Fibroblast of lung (primary cell): Measurements from ENCODE around the gene BZW1. TPM values are rescaled to one million over a fixed set of nuclear protein-coding genes. Genes with fewer than 3 reads are reported as not detected.

Source experiments
- DNase-seq, 2 donors: peaks; one replicate each; pipeline versions ENCODE4 v3.0.0 to v3.0.0-alpha.2; 2010; ENCODE audit warnings: low read depth in 2 of 2
- H2AFZ ChIP-seq: 2 replicates; pipeline ENCODE4 v1.5.1; 2012; ENCODE audit warnings: low read length, control low read depth, inconsistent platforms
- H3K27ac ChIP-seq: 2 replicates; pipeline ENCODE4 v1.5.1; 2011; ENCODE audit warnings: low read length, control low read depth; ENCODE audit not compliant: insufficient read depth
- H3K27me3 ChIP-seq: 2 replicates; pipeline ENCODE4 v1.5.1; 2011; ENCODE audit warnings: mild to moderate bottlenecking, low read length; ENCODE audit not compliant: control insufficient read depth, insufficient read depth
- H3K36me3 ChIP-seq: 2 replicates; pipeline ENCODE4 v1.5.1; 2011; ENCODE audit warnings: low read length; ENCODE audit not compliant: control insufficient read depth, insufficient read depth
- H3K4me1 ChIP-seq: 2 replicates; pipeline ENCODE4 v1.5.1; 2011; ENCODE audit warnings: low read length; ENCODE audit not compliant: control insufficient read depth, insufficient read depth; ENCODE audit errors: extremely low read depth
- H3K4me2 ChIP-seq: 2 replicates; pipeline ENCODE4 v1.5.1; 2011; ENCODE audit warnings: low read length, control low read depth; ENCODE audit not compliant: insufficient read depth; ENCODE audit errors: extremely low read depth
- H3K4me3 ChIP-seq, 4 experiments: fragments of 200-600 bp in 1 of 4; sonication (generic) in 1 of 4; replicated peaks in 1 of 4; 2 replicates each; pipeline ENCODE4 v1.5.1; 2011 to 2016; ENCODE audit warnings: low read length in 4 of 4, low read depth in 3 of 4, mild to moderate bottlenecking in 3 of 4, control low read depth in 2 of 4, inconsistent platforms in 1 of 4, mixed read lengths in 1 of 4; ENCODE audit not compliant: insufficient read depth in 1 of 4; ENCODE audit errors: control extremely low read depth in 1 of 4
- H3K79me2 ChIP-seq: 2 replicates; pipeline ENCODE4 v1.5.1; 2012; ENCODE audit warnings: mild to moderate bottlenecking, low read length, inconsistent platforms; ENCODE audit not compliant: control insufficient read depth, insufficient read depth
- H3K9ac ChIP-seq: 2 replicates; pipeline ENCODE4 v1.5.1; 2011; ENCODE audit warnings: mild to moderate bottlenecking, low read length, control low read depth; ENCODE audit not compliant: insufficient read depth
- H3K9me3 ChIP-seq: 2 replicates; pipeline ENCODE4 v1.5.1; 2012; ENCODE audit warnings: low read depth, low read length; ENCODE audit not compliant: control insufficient read depth, insufficient read depth
- H4K20me1 ChIP-seq: 2 replicates; pipeline ENCODE4 v1.5.1; 2011; ENCODE audit warnings: low read length; ENCODE audit not compliant: control insufficient read depth, insufficient read depth; ENCODE audit errors: extremely low read depth
- CTCF ChIP-seq, 2 donors: IDR thresholded peaks in 1 of 2; conservative IDR thresholded peaks in 1 of 2; 1 replicate in 1 of 2; 2 replicates in 1 of 2; pipeline ENCODE4 v1.5.1; 2011 to 2012; ENCODE audit warnings: low read length in 2 of 2, control low read depth in 1 of 2, inconsistent platforms in 1 of 2, low read depth in 1 of 2, mild to moderate bottlenecking in 1 of 2
- EZH2 ChIP-seq: IDR thresholded peaks from 2 replicates; pipeline ENCODE4 v1.5.1; 2012; ENCODE audit warnings: low read length, control low read depth, mild to moderate bottlenecking; ENCODE audit errors: missing control alignments
- polyA plus RNA-seq, 2 donors: library from polyadenylated mRNA; depleted of rRNA in 1 of 2; stranded (reverse) in 1 of 2; unstranded in 1 of 2; fragments of >200 nt; gene quantifications; 2 replicates each; pipeline ENCODE4 v1.2.1, GENCODE V29; 2011 to 2012; ENCODE audit warnings: missing spikeins in 1 of 2
- total RNA-seq: library from RNA; depleted of rRNA; stranded (reverse); fragments of >200 nt; gene quantifications from 2 replicates; pipeline ENCODE4 v1.2.1, GENCODE V29; 2014

The BZW1 gene
- total and polyA plus RNA-seq, 2 donors (not counting 1 experiment from before 2014, with no cell fraction given), result 325 to 425 TPM

- H3K4me1 ChIP-seq, result peaks cover 4% of the 10 kb centered on the region
- peaks cover 6% of the 10 kb centered on the region for H4K20me1 ChIP-seq
- H3K79me2 ChIP-seq, result peaks cover 55% of the 10 kb centered on the region
- H3K27ac ChIP-seq, result no peak overlapping the region
- H3K9ac ChIP-seq, result no peak overlapping the region
- H3K4me3 ChIP-seq, result no peak overlapping the region
- TF ChIP-seq EZH2 (no peak), CTCF (conservative IDR thresholded peaks at IDR 0.05 in 1 of 2, IDR thresholded peaks at IDR 0.05 in 1 of 2; ENCODE audit: low read depth in 1 of 2, low read length in 2 of 2) (no peak)
- no peak overlapping the region for H3K4me2 ChIP-seq
- H3K36me3 ChIP-seq, result peaks cover 24% of the 10 kb centered on the region
- H3K27me3 ChIP-seq, result no peaks in the 10 kb centered on the region
- H2AFZ ChIP-seq, result no peak overlapping the region
- no peak for DNase-seq
- H3K9me3 ChIP-seq, result no peaks in the 10 kb centered on the region
Observed at GRCh38 chr2:200856806-200857205, 45.1 kb downstream of the BZW1 start.

- DNase-seq, result peak; percentile 37 to 43
- Histone ChIP-seq H3K4me3 (peak overlapping the region; percentile 93 to 100 (median 100)), H3K27ac (no peak overlapping the region), H4K20me1 (peaks cover 11% of the 10 kb centered on the region), H2AFZ (no peak overlapping the region), H3K79me2 (peaks cover 80% of the 10 kb centered on the region), H3K9me3 (no peaks in the 10 kb centered on the region), H3K9ac (no peak overlapping the region), H3K27me3 (no peaks in the 10 kb centered on the region), H3K4me2 (peak overlapping the region; percentile 79), H3K4me1 (peaks cover 7% of the 10 kb centered on the region), H3K36me3 (peaks cover 17% of the 10 kb centered on the region)
- no peak for TF ChIP-seq CTCF (conservative IDR thresholded peaks at IDR 0.05 in 1 of 2, IDR thresholded peaks at IDR 0.05 in 1 of 2; ENCODE audit: low read depth in 1 of 2, low read length in 2 of 2)
- TF ChIP-seq EZH2, result no peak
Observed at GRCh38 chr2:200860092-200860795, 48.5 kb downstream of the BZW1 start.

GRCh38 chr2:200861617-200862155 lies 50.0 kb downstream of the BZW1 start:
- no peak for TF ChIP-seq EZH2
- TF ChIP-seq CTCF (conservative IDR thresholded peaks at IDR 0.05 in 1 of 2, IDR thresholded peaks at IDR 0.05 in 1 of 2; ENCODE audit: low read depth in 1 of 2, low read length in 2 of 2), result no peak
- Histone ChIP-seq H4K20me1 (peaks cover 11% of the 10 kb centered on the region), H2AFZ (no peak overlapping the region), H3K9me3 (no peaks in the 10 kb centered on the region), H3K79me2 (peaks cover 78% of the 10 kb centered on the region), H3K4me2 (peak overlapping the region; percentile 79), H3K27me3 (no peaks in the 10 kb centered on the region), H3K9ac (no peak overlapping the region), H3K4me3 (peak overlapping the region; percentile 93 to 100 (median 100)), H3K27ac (no peak overlapping the region), H3K4me1 (peaks cover 7% of the 10 kb centered on the region), H3K36me3 (peaks cover 15% of the 10 kb centered on the region)
- no peak for DNase-seq
